CD4-positive, CD25-positive, alpha-beta regulatory T cell (primary cell): ENCODE data around the gene GIPC2. TPM values are rescaled to one million over a fixed set of nuclear protein-coding genes. Genes with fewer than 3 reads are reported as not detected.
"Not testable (repeated sequence)": the region's sequence is repeated elsewhere in the genome, so short reads cannot be mapped to it uniquely, and the experiment has no call there.

Experiments
- ATAC-seq, 2 donors: fragments of 150-1000 bp; cut with Tn5 transposase; one replicate each; pipeline ENCODE4 v1.10.0; 2021; ENCODE audit warnings: low read depth in 2 of 2, moderate number of reproducible peaks in 2 of 2, moderate library complexity in 1 of 2
- DNase-seq, 3 donors: peaks; one replicate each; pipeline versions ENCODE4 v3.0.0 to v3.0.0-alpha.2; 2012 to 2022; ENCODE audit warnings: mixed read lengths in 1 of 3
- H3K27ac ChIP-seq: one replicate; pipeline ENCODE4 v1.7.0; 2013; ENCODE audit warnings: mild to moderate bottlenecking, low read length; ENCODE audit not compliant: insufficient read depth, poor library complexity, severe bottlenecking
- H3K27me3 ChIP-seq: one replicate; pipeline ENCODE4 v1.7.0; 2013; ENCODE audit warnings: low read length; ENCODE audit not compliant: control insufficient read depth, insufficient read depth
- H3K36me3 ChIP-seq: one replicate; pipeline ENCODE4 v1.7.0; 2013; ENCODE audit warnings: mild to moderate bottlenecking, low read length, moderate library complexity; ENCODE audit not compliant: control insufficient read depth, insufficient read depth
- H3K4me1 ChIP-seq: 2 replicates; pipeline ENCODE4 v1.7.0; 2013; ENCODE audit warnings: mild to moderate bottlenecking, low read length; ENCODE audit not compliant: insufficient read depth, control insufficient read depth, poor library complexity, severe bottlenecking
- H3K4me3 ChIP-seq: one replicate; pipeline ENCODE4 v1.7.0; 2013; ENCODE audit warnings: low read depth, mild to moderate bottlenecking, low read length, moderate library complexity
- H3K9me3 ChIP-seq, 2 experiments: 1 replicate in 1 of 2; 2 replicates in 1 of 2; pipeline ENCODE4 v1.7.0; 2013; ENCODE audit warnings: low read length in 2 of 2, mild to moderate bottlenecking in 1 of 2, moderate library complexity in 1 of 2; ENCODE audit not compliant: control insufficient read depth in 2 of 2
- H3K27ac Mint-ChIP-seq, 3 donors: one replicate each; pipeline ENCODE4 v1.8.0; 2020 to 2022; ENCODE audit warnings: mild to moderate bottlenecking in 3 of 3, mixed read lengths in 3 of 3, moderate library complexity in 2 of 3
- H3K27me3 Mint-ChIP-seq: one replicate; pipeline ENCODE4 v1.8.0; 2022; ENCODE audit warnings: mild to moderate bottlenecking, mixed read lengths
- H3K36me3 Mint-ChIP-seq: one replicate; pipeline ENCODE4 v1.8.0; 2020; ENCODE audit warnings: mixed read lengths
- H3K4me1 Mint-ChIP-seq, 4 donors: one replicate each; pipeline ENCODE4 v1.8.0; 2020 to 2022; ENCODE audit warnings: mixed read lengths in 4 of 4, mild to moderate bottlenecking in 1 of 4
- H3K4me3 Mint-ChIP-seq, 4 donors: one replicate each; pipeline ENCODE4 v1.8.0; 2020 to 2022; ENCODE audit warnings: mild to moderate bottlenecking in 4 of 4, mixed read lengths in 4 of 4, moderate library complexity in 3 of 4
- H3K9me3 Mint-ChIP-seq, 7 donors: one replicate each; pipeline ENCODE4 v1.8.0; 2020 to 2022; ENCODE audit warnings: mixed read lengths in 7 of 7, mild to moderate bottlenecking in 3 of 7, moderate library complexity in 2 of 7
- polyA plus RNA-seq, 4 donors: library from polyadenylated mRNA; unstranded; fragments of 300-500 nt; fragmentation: Illumina TruSeq; gene quantifications; one replicate each; pipeline ENCODE4 v1.2.3, GENCODE V29; 2021
- total RNA-seq: library from RNA; stranded (reverse); gene quantifications from one replicate; pipeline ENCODE4 v1.2.3, GENCODE V29; 2022

The GIPC2 gene
- total and polyA plus RNA-seq, 5 donors from 2014 or later, result 0.22 to 0.39 TPM; not detected in 3

DNA sequence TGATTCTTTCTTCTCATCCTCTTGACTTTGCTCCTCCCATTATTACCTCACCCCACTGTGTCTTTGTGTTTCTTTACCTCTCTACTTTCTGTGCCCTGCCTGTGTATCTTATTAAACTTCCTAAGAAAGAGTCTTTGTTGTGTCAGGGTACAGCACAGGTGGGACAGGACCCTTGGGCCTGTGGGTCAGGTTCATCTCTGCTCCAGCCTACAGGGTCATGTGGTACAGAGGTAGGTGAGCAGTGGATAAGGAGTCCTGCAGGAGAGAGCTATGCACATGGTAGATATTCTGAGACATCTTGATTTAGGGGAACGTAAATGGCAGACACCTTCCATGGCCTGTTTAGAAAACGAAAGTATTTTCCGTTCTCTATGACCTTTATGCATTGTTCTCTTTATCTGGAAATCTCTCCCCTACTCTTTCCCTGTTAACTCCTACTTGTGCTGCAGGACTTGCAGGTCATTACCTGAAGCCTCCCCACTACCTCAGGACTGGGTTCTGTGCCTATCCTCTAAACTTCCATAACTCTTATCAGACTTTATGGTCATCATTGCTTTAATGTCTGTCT, 9.9 kb downstream of the GIPC2 start:
- Mint-ChIP-seq H3K27me3 (peaks cover 24% of the 10 kb centered on the region), H3K36me3 (no peaks in the 10 kb centered on the region), H3K4me1 (peaks cover 0 to 4% (median 0%) of the 10 kb centered on the region in 4 donors), H3K9me3 (peaks cover 0 to 4% (median 0%) of the 10 kb centered on the region in 7 donors), H3K27ac (peak overlapping the region in 1 of 3 donors; percentile 21), H3K4me3 (no peak overlapping the region)
- Histone ChIP-seq H3K36me3 (no peaks in the 10 kb centered on the region), H3K4me3 (no peak overlapping the region), H3K4me1 (no peaks in the 10 kb centered on the region), H3K27me3 (no peaks in the 10 kb centered on the region), H3K9me3 (no peaks in the 10 kb centered on the region), H3K27ac (no peak overlapping the region)
- DNase-seq, result no peak
- no peak for ATAC-seq

DNA sequence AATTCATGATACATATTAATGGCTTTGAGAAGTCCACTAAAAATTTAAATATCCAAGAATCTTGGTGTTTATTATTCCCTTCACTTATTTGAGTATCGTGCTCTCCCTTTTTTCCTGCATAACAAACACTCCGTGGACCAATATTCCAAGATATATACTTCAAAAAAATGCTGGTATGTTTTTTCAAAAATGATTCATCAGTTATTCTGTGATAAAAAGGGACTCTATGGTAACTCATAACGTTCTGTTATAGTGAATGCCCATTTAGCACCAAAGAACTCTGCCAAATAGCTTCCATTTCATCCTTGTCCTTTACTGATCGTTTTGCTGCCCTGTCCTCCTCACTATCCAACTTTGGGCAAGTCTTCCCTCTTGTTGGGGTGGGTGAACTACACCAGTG, 12.9 kb downstream of the GIPC2 start:
- Histone ChIP-seq H3K27ac (no peak overlapping the region), H3K4me3 (no peak overlapping the region), H3K4me1 (no peaks in the 10 kb centered on the region), H3K36me3 (no peaks in the 10 kb centered on the region), H3K27me3 (no peaks in the 10 kb centered on the region), H3K9me3 (no peaks in the 10 kb centered on the region)
- DNase-seq (no peak), ATAC-seq (no peak)
- Mint-ChIP-seq H3K4me1 (peaks cover 0 to 4% (median 1%) of the 10 kb centered on the region in 4 donors), H3K4me3 (no peak overlapping the region), H3K9me3 (peaks cover 0 to 4% (median 0%) of the 10 kb centered on the region in 7 donors), H3K27me3 (peaks cover 16% of the 10 kb centered on the region), H3K27ac (no peak overlapping the region), H3K36me3 (no peaks in the 10 kb centered on the region)

DNA sequence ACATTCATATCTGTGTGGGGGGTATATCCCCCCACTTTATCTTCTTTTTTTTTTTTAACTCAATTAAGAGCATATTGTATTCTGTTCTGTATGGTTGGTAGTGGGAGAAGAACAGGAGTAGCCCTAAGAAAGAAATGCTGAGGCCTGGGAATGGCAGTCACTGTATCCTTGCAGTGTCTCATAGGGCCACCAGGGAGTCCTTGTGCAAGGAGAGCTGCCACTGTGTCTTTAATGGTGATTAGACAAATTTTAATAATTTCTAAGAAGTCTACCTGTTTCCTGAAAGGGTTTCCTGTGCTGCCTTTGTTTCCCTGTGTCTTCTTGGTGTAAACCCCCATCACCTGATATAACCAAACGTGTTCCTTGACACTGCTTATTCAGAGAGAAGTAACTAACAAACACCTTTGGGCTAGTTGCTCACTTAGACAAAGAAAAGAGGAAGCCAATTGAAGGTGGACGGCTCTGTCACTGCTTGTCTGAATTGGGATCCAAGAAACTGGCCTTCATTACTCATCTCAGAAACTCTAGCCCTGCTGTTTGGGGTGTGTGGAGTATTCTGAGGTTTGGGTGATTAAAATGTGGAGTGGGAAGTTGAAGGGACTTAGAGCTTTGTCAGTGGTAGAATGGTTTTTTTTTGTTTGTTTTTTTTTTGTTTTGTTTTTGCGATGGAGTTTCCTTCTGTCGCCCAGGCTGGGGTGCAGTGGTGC, 15.2 kb downstream of the GIPC2 start:
- H3K27me3 Mint-ChIP-seq, result peaks cover 18% of the 10 kb centered on the region
- no peaks in the 10 kb centered on the region for H3K27me3 ChIP-seq
- DNase-seq (no peak), ATAC-seq (no peak)
- H3K9me3 ChIP-seq, result no peaks in the 10 kb centered on the region
- H3K27ac ChIP-seq, result no peak overlapping the region
- no peak overlapping the region for H3K4me3 ChIP-seq
- no peak overlapping the region for H3K4me3 Mint-ChIP-seq
- no peaks in the 10 kb centered on the region for H3K36me3 ChIP-seq
- H3K27ac Mint-ChIP-seq, result no peak overlapping the region
- peaks cover 0 to 2% (median 0%) of the 10 kb centered on the region in 4 donors for H3K4me1 Mint-ChIP-seq
- no peaks in the 10 kb centered on the region for H3K4me1 ChIP-seq
- no peaks in the 10 kb centered on the region for H3K36me3 Mint-ChIP-seq
- H3K9me3 Mint-ChIP-seq, result peaks cover 0 to 4% (median 0%) of the 10 kb centered on the region in 7 donors

GRCh38 chr1:78061825-78062523, 16.2 kb downstream of the GIPC2 start:
- ATAC-seq (no peak), DNase-seq (no peak)
- Mint-ChIP-seq H3K9me3 (peaks cover 0 to 4% (median 0%) of the 10 kb centered on the region in 7 donors), H3K4me1 (peaks cover 0 to 2% (median 0%) of the 10 kb centered on the region in 4 donors), H3K27me3 (peaks cover 28% of the 10 kb centered on the region), H3K4me3 (no peak overlapping the region), H3K27ac (no peak overlapping the region), H3K36me3 (no peaks in the 10 kb centered on the region)
- H3K4me3 ChIP-seq, result no peak overlapping the region
- H3K4me1 ChIP-seq, result no peaks in the 10 kb centered on the region
- H3K9me3 ChIP-seq, result no peaks in the 10 kb centered on the region
- no peak overlapping the region for H3K27ac ChIP-seq
- H3K27me3 ChIP-seq, result peaks cover under 1% of the 10 kb centered on the region
- H3K36me3 ChIP-seq, result no peaks in the 10 kb centered on the region

DNA sequence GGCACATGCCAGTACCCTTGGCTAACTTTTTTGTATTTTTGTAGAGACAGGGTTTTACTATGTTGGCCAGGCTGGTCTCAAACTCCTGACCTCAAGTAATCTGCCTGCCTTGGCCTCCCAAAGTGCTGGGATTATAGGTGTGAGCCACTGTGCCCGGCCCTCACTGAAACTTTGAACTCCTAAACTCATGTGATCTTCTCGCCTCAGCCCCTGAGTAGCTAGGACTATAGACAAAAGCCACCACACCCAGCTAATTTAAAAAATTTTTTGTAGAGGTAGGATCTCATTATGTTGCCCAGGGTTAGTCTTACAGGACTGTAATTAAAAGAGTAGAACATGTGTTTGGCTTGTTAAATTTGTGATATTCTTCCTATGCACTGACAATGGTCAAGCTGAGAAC, 19.1 kb downstream of the GIPC2 start:
- H3K4me3 ChIP-seq, H3K36me3 ChIP-seq, DNase-seq, H3K27ac Mint-ChIP-seq, H3K9me3 ChIP-seq, H3K36me3 Mint-ChIP-seq, H3K4me3 Mint-ChIP-seq, H3K4me1 ChIP-seq, H3K4me1 Mint-ChIP-seq, H3K9me3 Mint-ChIP-seq, H3K27me3 ChIP-seq, H3K27ac ChIP-seq, ATAC-seq: not testable (repeated sequence)
- peaks cover 40% of the 10 kb centered on the region for H3K27me3 Mint-ChIP-seq

- peaks cover 51% of the 10 kb centered on the region for H3K27me3 Mint-ChIP-seq
- no peaks in the 10 kb centered on the region for H3K36me3 Mint-ChIP-seq
- H3K4me3 ChIP-seq, result no peak overlapping the region
- peaks cover 0 to 2% (median 0%) of the 10 kb centered on the region in 7 donors for H3K9me3 Mint-ChIP-seq
- H3K4me1 ChIP-seq, result no peaks in the 10 kb centered on the region
- DNase-seq (no peak), ATAC-seq (no peak)
- no peak overlapping the region for H3K27ac Mint-ChIP-seq
- no peaks in the 10 kb centered on the region for H3K4me1 Mint-ChIP-seq
- no peak overlapping the region for H3K4me3 Mint-ChIP-seq
- H3K9me3 ChIP-seq, result no peaks in the 10 kb centered on the region
- peaks cover 9% of the 10 kb centered on the region for H3K27me3 ChIP-seq
- no peak overlapping the region for H3K27ac ChIP-seq
- no peaks in the 10 kb centered on the region for H3K36me3 ChIP-seq
Measured at GRCh38 chr1:78068681-78069283, 23.0 kb downstream of the GIPC2 start.

DNA sequence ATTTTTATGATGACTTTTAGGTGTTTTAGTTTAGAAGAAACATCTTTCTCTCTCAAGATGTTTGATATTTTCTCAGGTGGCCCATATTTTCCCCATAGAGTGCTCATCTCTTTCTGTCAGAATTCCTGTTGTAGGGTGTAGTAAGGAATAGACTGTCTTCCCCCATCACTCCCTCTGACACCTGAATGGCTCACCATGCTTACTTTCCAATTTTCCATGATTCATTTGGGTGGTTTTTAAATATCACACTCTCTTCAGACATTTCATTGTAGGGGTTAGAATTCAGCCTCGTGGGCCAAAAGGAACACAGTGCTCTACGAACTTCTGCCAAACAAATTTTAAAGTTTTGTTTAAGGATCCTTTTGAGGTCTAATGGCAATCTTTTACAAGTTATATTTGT, 24.0 kb downstream of the GIPC2 start:
- Histone ChIP-seq H3K27me3 (peaks cover 9% of the 10 kb centered on the region), H3K9me3 (no peaks in the 10 kb centered on the region), H3K27ac (no peak overlapping the region), H3K36me3 (no peaks in the 10 kb centered on the region), H3K4me3 (no peak overlapping the region), H3K4me1 (no peaks in the 10 kb centered on the region)
- H3K27me3 Mint-ChIP-seq, result peaks cover 51% of the 10 kb centered on the region
- H3K36me3 Mint-ChIP-seq, result no peaks in the 10 kb centered on the region
- H3K9me3 Mint-ChIP-seq, result peaks cover 0 to 2% (median 0%) of the 10 kb centered on the region in 7 donors
- no peak overlapping the region for H3K4me3 Mint-ChIP-seq
- H3K4me1 Mint-ChIP-seq, result no peaks in the 10 kb centered on the region
- no peak overlapping the region for H3K27ac Mint-ChIP-seq
- DNase-seq, result no peak
- ATAC-seq, result no peak
